ENCODE measurements around the gene ATP10D. TPM values are rescaled to one million over a fixed set of nuclear protein-coding genes. Genes with fewer than 3 reads are reported as not detected.

Gene ATP10D
- total RNA-seq, 1 donor from 2014 or later = 36.2 TPM

GRCh38 chr4:47560682-47561081 is 75.6 kb downstream of the ATP10D start:
- H3K9me3 Mint-ChIP-seq (ENCODE audit: unreplicated experiment) = no peaks in the 10 kb centered on the region
- H3K36me3 Mint-ChIP-seq (ENCODE audit: unreplicated experiment) = peaks cover 39% of the 10 kb centered on the region
- no peak for DNase-seq (ENCODE audit: extremely low spot score, unreplicated experiment)
- no peaks in the 10 kb centered on the region for H3K27me3 Mint-ChIP-seq (ENCODE audit: unreplicated experiment)
- no peak overlapping the region for H3K4me3 Mint-ChIP-seq (ENCODE audit: unreplicated experiment)
- no peak overlapping the region for H3K27ac Mint-ChIP-seq (ENCODE audit: unreplicated experiment)
- no peak for TF ChIP-seq CTCF (IDR thresholded peaks at IDR 0.05)
- H3K4me1 Mint-ChIP-seq (ENCODE audit: unreplicated experiment) = peaks cover 14% of the 10 kb centered on the region

GRCh38 chr4:47561331-47561730 is 76.3 kb downstream of the ATP10D start:
- no peak for DNase-seq (ENCODE audit: extremely low spot score, unreplicated experiment)
- Mint-ChIP-seq H3K4me3 (ENCODE audit: unreplicated experiment) (no peak overlapping the region), H3K36me3 (ENCODE audit: unreplicated experiment) (peaks cover 38% of the 10 kb centered on the region), H3K4me1 (ENCODE audit: unreplicated experiment) (peaks cover 18% of the 10 kb centered on the region), H3K9me3 (ENCODE audit: unreplicated experiment) (no peaks in the 10 kb centered on the region), H3K27me3 (ENCODE audit: unreplicated experiment) (no peaks in the 10 kb centered on the region), H3K27ac (ENCODE audit: unreplicated experiment) (no peak overlapping the region)
- no peak for TF ChIP-seq CTCF (IDR thresholded peaks at IDR 0.05)

- Mint-ChIP-seq H3K9me3 (ENCODE audit: unreplicated experiment) (no peaks in the 10 kb centered on the region), H3K4me3 (ENCODE audit: unreplicated experiment) (no peak overlapping the region), H3K27me3 (ENCODE audit: unreplicated experiment) (no peaks in the 10 kb centered on the region), H3K27ac (ENCODE audit: unreplicated experiment) (no peak overlapping the region), H3K4me1 (ENCODE audit: unreplicated experiment) (peaks cover 23% of the 10 kb centered on the region), H3K36me3 (ENCODE audit: unreplicated experiment) (peaks cover 40% of the 10 kb centered on the region)
- no peak for TF ChIP-seq CTCF (IDR thresholded peaks at IDR 0.05)
- no peak for DNase-seq (ENCODE audit: extremely low spot score, unreplicated experiment)
These were observed 77.2 kb downstream of the ATP10D start for GRCh38 chr4:47562297-47562696.

- Mint-ChIP-seq H3K9me3 (ENCODE audit: unreplicated experiment) (no peaks in the 10 kb centered on the region), H3K4me3 (ENCODE audit: unreplicated experiment) (no peak overlapping the region), H3K36me3 (ENCODE audit: unreplicated experiment) (peaks cover 35% of the 10 kb centered on the region), H3K27ac (ENCODE audit: unreplicated experiment) (no peak overlapping the region), H3K4me1 (ENCODE audit: unreplicated experiment) (peaks cover 28% of the 10 kb centered on the region), H3K27me3 (ENCODE audit: unreplicated experiment) (no peaks in the 10 kb centered on the region)
- TF ChIP-seq CTCF (IDR thresholded peaks at IDR 0.05) = no peak
- DNase-seq (ENCODE audit: extremely low spot score, unreplicated experiment) = no peak
These were observed 81.5 kb downstream of the ATP10D start for GRCh38 chr4:47566566-47566965.

GRCh38 chr4:47566969-47567368 is 81.9 kb downstream of the ATP10D start:
- no peaks in the 10 kb centered on the region for H3K9me3 Mint-ChIP-seq (ENCODE audit: unreplicated experiment)
- TF ChIP-seq CTCF (IDR thresholded peaks at IDR 0.05) = no peak
- no peaks in the 10 kb centered on the region for H3K27me3 Mint-ChIP-seq (ENCODE audit: unreplicated experiment)
- H3K4me1 Mint-ChIP-seq (ENCODE audit: unreplicated experiment) = peaks cover 28% of the 10 kb centered on the region
- H3K36me3 Mint-ChIP-seq (ENCODE audit: unreplicated experiment) = peaks cover 37% of the 10 kb centered on the region
- no peak for DNase-seq (ENCODE audit: extremely low spot score, unreplicated experiment)
- H3K27ac Mint-ChIP-seq (ENCODE audit: unreplicated experiment) = no peak overlapping the region
- H3K4me3 Mint-ChIP-seq (ENCODE audit: unreplicated experiment) = no peak overlapping the region

Data from osteocyte (in vitro differentiated cells).